Stimulated activated CD8-positive, alpha-beta memory T cell treated with anti-CD3 and anti-CD28 coated beads, Interleukin-15, amount 100 ng/mL, for 24 hours (primary cell): ENCODE data around the gene DAP.
"Not testable (repeated sequence)": the region's sequence is repeated elsewhere in the genome, so short reads cannot be mapped to it uniquely, and the experiment has no call there.

ENCODE experiments used
- DNase-seq: peaks from one replicate; pipeline ENCODE4 v3.0.0-alpha.2; 2020; ENCODE audit warnings: low read depth

The DAP gene

DNA sequence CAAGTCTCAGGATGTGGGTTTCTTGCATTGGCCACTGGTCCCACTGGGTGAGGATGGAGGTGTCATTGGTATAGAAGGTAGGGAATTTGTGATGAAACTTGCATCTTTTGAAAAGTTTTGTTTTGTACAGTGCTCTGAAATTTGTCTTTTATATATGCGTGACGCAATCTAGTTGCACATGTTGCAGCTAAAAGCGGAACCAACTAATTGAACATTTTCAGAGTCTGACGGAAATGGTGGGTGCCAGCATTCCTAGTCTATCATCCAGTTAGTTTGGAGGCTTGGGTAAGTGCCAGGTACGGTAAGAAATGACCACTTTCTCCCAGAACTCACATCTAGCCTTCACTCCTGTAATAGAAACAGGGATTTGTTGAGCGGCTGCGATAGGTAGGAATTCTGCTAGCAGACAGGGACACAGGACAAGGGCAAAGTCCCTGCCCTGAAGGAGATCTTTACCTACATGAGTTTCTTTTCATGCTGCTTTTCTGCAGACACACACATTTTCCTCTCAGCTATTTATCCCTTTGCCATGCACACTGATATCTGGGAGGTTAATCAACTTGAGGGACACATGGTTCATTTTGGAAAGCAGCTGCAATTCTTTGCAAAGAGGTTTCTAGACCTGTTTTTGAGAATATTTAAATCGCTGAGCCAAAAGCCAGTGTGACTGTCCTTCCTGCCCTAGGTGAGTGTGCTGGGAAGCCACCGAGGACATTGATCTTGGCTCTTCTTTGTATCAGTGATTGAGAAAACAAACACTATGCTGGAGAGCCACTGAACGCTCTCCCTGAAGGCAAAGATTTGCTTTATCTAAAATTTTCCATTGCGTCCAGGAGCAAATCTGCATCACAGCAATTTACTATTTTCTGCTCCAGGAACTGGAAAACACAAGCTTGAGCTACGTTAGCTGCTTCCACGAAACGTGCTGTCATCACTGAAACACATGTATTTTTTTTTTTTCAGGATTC is 89.7 kb downstream of the DAP start:
- no peak for DNase-seq

- DNase-seq: no peak
Measured at GRCh38 chr5:10669983-10670382, 91.1 kb downstream of the DAP start.

DNA sequence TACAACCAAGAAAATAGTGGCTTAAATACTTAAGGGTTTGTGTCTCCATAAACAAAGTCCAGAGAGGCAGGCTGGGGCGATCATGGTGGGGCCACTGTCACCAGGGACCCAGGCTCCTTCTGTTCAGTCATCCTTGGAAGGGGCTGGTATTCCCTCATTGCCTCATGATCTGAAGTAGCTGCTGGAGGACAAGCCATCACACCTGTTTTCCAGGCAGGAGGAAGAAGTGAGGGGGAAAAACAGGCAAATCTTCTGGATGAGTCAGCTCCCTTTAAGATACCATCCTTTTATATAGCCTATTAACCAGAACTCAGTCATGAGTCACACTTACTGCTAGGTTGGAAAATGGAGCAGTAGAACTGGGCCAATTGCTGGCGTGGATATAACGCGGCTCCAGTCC is 92.3 kb downstream of the DAP start:
- no peak for DNase-seq

DNA sequence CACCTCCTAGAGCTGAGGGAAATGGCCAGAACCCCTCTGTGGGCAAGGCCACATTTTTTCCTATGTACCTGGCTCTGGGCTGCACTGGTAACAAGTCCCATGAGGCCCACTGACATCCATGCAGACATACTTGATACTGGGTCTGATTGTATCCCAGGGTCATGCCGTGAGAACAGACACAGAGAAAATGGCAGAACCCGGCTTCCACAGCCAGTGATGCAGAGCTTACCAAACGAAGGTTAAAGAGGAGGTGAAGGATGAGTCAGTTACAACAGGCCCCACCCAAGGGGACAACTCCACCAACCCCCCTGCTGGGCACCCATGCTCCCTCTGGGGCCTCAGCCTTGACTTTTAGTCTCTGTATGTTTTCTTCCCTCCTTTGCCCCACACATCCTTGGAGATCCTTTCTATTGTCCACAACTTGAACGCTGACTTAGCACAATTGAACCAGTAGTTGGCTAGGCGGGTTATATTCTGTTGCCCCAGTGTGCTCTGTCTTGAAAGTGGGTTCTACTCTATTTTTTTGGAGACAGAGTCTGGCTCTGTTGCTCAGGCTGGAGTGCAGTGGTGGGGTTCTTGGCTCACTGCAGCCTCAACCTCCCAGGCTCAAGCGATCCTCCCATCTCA is 93.5 kb downstream of the DAP start:
- no peak for DNase-seq

- no peak for DNase-seq
Measured at GRCh38 chr5:10666531-10667299, 94.3 kb downstream of the DAP start.

GRCh38 chr5:10665799-10666198 is 95.2 kb downstream of the DAP start:
- no peak for DNase-seq

- not testable (repeated sequence) for DNase-seq
Measured at GRCh38 chr5:10664180-10664769, 96.8 kb downstream of the DAP start.

DNA sequence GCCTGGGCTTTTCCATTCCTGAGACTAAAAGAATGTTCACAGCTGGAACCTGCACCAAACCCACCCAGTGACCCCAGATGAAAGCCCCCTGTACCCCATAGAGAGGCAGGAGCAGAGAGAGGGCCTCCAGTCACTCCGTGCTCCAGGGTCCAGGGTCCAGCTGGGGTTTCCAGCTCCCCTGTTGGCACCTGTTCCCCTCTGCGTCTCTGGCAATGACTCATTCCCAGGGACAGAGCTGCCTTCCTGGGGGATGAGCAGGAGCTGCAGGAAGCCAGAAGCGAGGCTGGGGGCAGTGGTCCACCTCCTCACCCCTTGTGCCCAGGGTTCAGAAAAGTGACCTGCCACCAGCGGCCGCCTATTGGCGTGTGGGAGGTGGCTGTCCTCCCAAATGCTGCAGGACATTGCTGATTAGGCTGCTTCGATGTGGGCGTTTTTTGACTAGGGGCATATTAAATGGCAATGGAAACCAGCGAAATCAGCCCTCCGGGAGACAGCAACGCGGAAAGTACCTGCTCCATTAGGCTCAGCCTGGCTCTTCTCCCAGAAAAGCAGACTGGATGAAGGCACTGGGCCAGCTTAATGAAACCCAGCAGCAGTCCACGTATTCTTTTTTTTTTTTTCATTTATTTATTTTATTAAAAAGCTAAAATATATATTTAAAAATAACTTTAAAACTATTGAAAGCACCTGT is 97.4 kb downstream of the DAP start:
- DNase-seq: no peak

DNA sequence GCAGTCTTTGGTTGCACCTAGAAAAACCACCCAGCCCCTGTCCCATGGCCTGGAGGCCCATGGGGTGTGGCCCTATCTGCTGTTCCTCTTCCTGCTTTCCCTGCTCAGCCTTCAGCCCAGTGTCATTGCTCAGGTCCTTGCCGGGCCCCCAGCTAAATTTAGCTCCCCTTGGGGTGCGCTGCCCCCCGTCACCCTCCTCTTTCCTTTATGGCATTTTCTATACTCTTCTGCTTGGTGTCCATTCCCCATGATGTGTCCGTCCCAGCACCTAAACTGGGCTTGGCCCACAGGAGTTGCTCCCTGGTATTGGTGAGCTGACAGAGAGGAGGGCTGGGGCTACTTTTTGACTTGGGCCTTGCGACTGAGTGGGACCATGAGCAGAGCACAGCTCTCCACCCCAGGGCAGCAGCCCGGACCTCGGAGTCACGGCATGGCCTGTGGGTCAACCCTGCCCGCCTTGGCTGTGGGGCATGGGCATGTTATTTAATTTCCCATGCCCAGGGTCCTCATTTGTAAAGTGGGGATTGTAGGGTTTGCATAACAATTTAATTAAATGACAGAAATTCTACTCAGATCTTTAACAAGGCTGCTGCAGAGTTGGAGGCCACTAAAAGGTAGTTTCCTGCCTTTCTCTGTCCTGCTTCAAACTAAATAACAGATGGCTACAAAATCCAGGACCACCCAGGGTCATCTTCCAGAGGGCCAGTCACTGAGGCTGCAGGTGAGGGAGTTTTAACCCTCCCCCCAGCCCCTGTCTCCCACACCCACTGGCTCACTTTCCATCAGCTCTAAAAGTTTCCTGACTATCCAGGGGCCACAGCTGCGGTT is 98.2 kb downstream of the DAP start:
- DNase-seq: no peak

DNA sequence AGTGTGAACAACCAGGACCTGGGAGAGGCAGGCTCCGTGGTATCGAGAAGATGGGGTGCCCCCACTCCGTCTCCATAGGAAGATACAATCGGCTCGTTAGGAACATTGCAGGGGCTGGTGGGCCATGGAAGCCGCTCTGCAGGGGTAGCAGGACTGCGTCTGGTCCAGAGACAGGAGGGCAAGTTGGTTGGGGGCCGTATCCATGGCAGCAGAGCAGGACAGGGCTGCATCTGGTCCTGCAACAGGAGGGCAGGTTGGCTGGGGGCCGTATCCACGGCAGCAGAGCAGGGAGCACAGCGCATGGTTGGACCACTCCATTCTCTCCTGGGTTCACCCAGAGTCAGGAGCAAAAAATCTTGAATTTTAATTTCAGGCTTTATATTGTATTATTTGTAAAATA is 99.0 kb downstream of the DAP start:
- DNase-seq: no peak

- no peak for DNase-seq
Measured at GRCh38 chr5:10661401-10661800, 99.6 kb downstream of the DAP start.

DNA sequence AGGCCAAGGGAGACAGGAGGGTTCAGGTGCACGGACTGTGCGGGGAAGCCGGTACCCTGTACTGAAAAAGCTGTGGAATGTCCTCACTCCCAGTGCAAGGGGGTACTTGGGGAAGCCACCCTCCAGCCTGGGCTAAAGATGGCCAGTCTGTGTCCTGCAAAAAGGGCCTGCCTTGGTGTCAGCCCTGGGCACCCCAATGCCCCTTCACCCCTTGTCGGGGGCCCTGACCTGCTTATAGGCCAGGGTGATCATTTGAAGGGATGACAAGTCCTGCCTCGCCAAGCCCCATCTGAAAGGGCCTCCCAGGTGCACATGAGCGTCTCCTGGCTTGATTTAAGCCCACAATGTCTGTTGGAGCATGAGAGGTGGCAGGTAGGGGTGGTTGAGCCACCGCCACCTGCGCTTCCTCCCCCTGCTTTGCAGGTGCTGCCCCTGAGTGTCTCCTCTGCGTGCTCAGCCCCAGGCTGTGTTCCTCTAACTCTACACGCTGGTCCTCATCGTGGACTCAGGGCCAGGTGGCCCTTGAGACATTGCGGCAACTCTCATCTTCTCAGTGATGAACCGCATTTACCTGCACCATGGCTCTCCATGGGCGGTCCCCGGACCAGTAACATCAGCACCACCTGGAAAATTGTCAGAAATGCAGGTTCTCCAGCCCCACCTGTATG is 100.2 kb downstream of the DAP start:
- DNase-seq: no peak

- DNase-seq: no peak
Measured at GRCh38 chr5:10660135-10660534, 100.9 kb downstream of the DAP start.

DNA sequence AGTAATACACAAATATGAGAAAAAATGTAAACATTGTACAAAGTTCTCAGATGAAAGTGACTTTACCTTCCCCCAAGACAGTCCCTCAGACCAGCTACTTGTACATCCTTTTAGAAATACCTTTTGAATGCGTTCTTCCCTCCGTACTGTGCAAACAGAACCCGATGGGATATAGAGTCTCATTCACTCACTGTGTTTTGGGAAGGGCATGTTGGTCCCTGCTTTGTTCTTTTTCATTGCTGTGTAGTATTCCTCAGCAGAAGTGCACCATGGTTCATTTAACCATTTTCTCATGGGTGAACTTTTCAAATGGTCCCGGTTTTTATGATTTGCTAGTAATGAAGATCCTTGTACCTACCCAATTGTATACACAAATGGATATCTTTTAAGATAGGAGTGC is 102.8 kb downstream of the DAP start:
- no peak for DNase-seq

- no peak for DNase-seq
Measured at GRCh38 chr5:10655972-10656830, 104.8 kb downstream of the DAP start.

DNA sequence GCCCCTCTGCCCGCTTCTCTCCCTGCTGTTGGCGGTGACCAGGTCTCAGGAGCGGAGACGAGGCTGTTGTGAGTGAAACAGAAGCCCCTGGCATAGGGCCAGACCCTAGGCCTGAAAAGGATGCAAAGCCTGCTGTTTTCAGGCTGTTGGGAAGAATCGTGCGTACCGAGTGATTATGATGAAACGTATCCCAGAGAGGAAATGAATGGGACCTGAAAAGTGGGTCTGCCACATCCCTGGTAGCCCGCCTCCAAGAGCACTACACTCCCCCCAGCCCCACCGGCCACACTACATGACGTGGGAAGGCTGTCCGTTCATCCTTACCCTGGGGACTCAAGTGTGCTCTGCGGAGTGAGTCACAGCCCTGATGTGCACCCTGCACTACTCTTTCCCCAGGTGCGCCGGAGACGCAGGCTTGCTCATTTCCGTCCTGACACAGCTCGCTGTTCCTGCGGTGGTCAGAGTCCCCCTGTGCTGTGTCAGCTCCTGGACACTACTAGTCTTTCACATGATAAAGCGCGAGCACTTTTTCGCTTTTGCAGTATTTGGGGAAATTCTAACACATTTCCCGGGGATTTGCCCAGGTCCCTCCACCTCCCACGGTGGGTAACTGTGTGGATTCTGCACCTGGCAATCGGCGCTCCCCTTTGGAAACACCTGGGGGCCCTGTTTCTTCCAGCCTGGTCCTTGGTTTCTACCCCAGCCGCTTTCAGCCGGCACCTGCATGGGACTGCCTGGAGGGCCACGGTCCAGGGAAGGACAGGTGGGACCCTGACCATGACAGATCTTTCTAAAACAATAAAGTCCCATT is 105.7 kb downstream of the DAP start:
- no peak for DNase-seq

- no peak for DNase-seq
Measured at GRCh38 chr5:10654566-10654965, 106.5 kb downstream of the DAP start.

DNA sequence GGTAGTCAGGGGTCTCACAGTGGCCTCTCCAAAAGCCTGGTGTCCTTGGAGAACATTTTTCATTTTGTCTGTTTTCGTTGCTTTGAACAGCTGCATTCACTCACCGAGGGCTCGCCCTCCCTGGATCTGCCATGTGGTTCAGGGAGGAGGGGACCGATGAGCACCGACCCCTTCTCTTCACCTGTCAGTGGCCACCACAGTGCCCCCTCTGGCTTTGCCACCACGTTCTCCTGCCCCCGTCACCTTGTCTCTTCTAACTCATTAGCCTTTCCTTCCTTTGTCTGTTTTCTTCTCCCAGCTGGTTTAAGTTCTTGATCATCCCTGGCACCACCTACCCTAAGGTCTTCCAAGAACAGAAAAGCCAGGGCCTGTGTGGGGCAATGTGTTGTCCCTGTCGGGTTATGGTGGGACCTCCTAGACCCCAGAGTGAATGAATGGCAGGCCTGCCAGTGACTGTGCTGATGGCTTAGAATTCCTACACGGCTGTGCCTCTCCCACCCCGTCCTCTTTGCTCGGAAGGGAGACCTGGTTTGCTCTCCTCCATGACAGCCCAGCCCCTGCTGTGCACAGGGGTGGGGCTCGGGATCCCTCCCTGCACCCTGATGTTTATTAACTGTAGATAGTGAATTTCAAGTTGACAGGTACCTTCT is 107.2 kb downstream of the DAP start:
- no peak for DNase-seq
